Activated CD4-positive, alpha-beta T cell treated with anti-CD3 and anti-CD28 coated beads for 4 hours (primary cell): ENCODE measurements around the gene LDLR.
"Not testable (repeated sequence)": the region's sequence is repeated elsewhere in the genome, so short reads cannot be mapped to it uniquely, and the experiment has no call there.

Experiments
- DNase-seq, 2 donors: peaks; one replicate each; pipeline ENCODE4 v3.0.0-alpha.2; 2020

LDLR gene

GRCh38 chr19:11142528-11143171, 53.4 kb downstream of the LDLR start:
- DNase-seq: no peak

- no peak for DNase-seq
Observed at GRCh38 chr19:11145536-11145924, 56.3 kb downstream of the LDLR start.

- no peak for DNase-seq
Observed at GRCh38 chr19:11148001-11148400, 58.7 kb downstream of the LDLR start.

DNA sequence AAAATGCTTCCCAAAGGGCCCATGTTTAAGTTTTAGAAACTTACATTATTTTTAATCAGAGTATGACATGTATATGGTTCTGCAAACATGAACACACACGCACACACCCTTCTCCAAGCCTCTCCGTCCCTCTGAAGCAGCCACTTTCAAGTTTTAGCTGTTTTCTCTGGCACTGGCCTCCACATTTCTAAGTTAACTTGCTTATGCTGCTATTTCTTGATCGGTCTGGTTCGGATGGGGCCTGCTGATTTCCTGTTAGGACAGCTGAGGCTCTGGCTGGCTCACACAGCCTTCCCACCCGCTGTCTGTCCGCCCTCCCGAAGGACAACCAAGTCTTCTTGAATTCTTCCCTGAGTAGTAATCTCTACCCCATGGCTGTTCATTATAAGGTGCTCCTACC, 61.9 kb downstream of the LDLR start:
- no peak for DNase-seq

DNA sequence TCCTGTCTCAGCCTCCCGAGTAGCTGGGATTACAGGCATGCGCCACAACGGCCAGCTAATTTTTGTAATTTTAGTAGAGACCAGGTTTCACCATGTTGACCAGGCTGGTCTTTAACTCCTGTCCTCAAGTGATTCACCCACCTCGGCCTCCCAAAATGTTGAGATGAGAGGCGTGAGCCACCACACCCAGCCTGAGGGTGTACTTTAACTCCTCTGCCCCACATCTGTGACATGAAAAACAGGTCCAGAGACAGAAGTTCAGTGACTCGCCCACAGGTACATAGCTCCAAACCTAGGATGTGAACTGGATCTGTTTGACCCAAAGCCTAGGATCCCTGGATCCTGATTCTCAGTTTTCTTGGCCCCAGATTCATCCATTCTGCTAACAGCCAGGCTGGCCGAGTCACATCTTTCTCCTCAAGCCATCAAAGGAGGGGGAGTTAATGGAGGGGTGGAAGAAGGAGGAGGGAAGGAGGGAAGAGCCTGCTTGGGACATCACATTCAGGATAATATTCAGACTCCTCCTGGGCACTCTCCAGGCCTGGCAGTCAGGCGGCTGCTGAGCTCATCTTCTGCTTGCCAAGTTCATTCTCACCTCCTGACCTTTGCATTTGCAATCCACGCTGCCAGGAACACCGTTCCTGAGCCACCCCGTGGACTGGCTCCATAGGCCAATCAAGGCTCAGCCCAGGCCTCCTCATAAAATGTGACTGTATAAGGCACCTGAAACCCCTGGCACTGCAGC, 63.2 kb downstream of the LDLR start:
- DNase-seq: no peak

DNA sequence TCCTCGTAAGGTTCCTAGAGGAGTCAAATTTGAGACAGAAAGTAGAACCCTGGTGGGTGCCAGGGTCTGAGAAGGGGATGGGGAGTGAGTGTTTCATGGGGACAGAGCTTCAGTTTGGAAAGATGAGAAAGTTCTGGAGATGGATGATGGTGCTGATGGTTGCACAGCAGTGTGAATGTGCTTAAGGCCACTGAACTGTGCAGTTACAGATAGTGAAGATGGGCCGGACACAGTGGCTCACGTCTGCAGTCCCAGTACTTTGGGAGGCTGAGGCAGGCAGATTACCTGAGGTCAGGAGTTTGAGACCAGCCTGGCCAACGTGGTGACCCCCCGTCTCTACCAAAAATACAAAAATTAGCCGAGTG, 65.4 kb downstream of the LDLR start:
- no peak for DNase-seq

DNA sequence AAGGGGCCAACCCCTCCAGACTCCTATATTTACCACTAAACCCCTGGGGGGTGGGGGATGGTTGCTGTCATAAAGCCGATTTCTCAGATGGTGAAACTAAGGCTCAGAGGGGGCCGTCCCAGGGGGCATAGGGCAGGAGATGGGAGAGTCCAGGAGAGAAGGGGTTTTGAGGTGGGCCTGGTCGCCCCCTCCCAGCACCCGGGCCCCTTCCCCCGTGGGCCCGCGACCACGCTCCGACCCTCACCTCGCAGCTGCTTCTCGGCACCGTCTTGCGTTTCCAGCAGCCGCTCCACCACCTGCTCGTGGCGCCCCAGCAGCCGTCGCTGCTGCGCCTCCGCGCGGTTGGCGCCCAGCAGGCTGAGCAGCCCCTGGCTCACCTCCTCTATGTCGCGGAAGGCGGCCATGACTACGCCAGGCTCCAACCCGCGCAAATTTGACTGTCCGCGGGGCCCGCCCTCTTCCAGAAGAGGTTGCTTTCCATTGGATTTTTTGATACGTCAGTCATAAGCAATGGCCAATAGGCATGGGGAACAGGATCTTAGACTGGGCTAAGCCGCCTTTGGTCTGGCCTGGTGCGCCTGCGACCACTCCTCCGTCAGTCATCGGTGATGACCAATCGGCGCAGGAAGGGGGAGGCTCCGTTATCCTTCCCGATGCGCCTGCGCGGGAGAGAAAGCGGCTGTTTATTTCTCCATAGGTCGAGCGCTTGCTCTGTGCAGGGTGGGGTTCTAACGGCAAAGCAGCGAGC, 66.3 kb downstream of the LDLR start, which contains the start of gene SPC24:
Gene SPC24, minus strand, starts transcription at position 410 of the 748 bp plus-strand sequence. Its CDS starts 6 bp downstream, at position 404.
- peak; percentile 82 to 85 for DNase-seq

DNA sequence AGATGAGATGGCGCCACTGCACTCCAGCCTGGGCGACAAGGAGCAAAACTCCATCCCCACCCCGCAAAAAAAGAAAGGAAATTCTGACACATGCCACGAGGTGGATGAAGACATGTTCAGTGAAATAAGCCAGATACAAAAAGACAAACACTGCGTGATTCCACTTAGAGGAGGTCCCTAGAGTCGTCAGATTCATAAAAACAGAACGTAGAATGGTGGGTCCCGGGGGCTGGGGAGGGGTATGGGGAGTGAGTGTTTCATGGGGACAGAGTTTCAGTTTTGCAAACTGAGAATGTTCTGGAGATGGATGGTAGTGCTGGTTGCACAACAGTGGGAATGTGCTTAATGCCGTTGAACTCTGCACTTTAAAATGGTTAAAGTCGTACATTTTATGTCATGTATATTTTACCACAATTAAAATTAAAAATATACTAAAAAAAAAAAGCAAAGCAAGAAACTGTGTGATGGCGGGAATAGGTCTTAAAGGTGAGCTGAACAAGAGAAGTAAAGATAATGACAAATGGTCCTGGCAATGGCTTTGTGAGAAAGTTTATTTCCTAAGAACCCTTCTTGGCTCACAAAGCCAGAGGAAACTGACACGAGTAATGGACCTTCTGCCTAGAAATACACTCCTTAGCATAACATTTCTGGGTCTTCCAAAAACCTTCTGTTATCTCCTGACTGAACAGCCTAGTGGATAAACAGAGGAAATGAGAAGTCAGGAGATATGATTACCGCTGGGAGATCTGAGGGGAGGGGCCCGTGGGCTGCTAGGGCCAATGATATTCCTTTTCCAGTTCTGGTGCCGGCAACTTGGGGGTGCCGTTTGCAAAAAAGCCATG, 70.6 kb downstream of the LDLR start:
- DNase-seq: no peak

DNA sequence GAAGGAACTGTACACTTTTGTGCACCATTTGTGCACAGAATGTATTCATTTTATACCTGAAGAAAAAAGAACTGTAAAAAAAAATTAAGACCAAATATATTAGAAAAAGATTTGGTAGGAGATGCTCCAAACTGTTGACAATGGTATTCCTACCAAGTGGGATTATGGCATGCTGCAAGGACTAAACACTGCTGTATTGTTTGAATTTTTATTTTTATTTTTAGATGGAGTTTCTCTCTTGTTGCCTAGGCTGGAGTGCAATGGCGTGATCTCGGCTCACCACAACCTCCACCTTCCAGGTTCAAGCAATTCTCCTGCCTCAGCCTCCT, 71.1 kb downstream of the LDLR start:
- DNase-seq: not testable (repeated sequence)

GRCh38 chr19:11164296-11164695, 75.0 kb downstream of the LDLR start:
- no peak for DNase-seq

DNA sequence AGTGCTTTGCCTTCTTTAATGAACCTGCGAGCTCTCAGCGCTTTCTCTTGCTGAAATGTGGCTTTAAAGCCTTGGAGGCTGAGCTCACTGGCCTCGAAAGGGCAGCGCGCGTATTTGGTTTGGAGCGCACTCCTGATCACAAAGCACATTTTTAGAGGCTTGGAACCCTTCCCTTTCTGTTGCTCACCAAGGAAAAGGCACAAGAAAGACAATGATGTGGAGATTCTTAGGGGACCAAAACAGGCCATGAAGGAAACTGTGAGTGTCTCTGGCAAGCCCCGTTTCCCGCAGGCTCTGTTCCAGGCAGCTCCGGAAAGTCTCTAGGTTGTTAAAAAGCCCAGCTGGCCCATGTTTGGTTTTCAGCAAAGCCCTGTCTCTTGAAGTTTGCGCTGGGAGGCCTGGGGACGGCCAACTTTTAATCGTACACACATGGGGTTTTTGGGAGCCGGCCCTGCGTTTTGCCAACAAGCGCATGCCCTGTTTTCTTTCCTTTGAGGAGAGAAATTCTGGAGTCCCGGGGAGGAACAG, 75.7 kb downstream of the LDLR start:
- no peak for DNase-seq

GRCh38 chr19:11165486-11166030, 76.3 kb downstream of the LDLR start:
- DNase-seq: no peak

DNA sequence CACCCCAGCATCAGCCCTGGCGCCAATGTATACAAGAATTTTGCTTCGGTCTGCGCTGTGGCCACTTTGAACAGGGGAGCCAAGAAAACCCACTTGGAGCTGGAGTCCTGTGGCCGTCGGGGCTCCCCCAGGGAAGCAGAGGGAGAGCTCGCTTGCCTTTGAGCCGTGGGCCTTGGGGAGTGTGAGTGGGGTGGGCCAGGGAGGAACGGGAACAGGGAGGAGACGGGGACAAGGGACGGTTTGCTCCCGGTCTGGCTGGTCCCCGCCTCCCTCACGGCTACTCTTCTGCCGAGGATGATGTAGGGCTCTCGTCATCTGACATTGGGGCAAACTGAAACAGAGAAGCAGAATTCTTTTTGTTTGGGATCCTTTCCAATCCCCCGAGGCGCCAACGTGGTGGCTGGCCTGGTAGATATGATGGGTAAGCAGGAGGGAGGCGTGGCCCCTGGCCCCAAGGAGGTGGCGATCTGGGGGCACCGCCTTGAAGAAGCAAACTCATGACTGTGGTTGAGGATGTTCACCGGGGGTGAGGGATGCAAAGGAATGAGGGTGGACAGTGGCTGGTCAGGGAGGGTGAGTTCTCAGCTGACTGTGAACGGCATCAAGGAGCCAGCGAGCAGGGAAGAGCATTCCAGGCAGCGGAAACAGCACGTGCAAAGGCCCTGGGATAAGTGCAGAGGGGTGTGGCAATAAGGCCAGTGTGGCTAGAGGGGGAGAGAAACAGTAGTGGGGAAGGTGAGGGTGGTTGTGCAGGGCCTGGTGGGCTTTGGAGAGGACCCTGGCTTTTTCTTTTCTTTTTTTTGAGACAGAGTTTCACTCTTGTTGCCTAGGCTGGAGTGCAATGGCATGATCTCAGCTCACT, 77.2 kb downstream of the LDLR start:
- DNase-seq: no peak

- no peak for DNase-seq
Observed at GRCh38 chr19:11168568-11168967, 79.3 kb downstream of the LDLR start.

DNA sequence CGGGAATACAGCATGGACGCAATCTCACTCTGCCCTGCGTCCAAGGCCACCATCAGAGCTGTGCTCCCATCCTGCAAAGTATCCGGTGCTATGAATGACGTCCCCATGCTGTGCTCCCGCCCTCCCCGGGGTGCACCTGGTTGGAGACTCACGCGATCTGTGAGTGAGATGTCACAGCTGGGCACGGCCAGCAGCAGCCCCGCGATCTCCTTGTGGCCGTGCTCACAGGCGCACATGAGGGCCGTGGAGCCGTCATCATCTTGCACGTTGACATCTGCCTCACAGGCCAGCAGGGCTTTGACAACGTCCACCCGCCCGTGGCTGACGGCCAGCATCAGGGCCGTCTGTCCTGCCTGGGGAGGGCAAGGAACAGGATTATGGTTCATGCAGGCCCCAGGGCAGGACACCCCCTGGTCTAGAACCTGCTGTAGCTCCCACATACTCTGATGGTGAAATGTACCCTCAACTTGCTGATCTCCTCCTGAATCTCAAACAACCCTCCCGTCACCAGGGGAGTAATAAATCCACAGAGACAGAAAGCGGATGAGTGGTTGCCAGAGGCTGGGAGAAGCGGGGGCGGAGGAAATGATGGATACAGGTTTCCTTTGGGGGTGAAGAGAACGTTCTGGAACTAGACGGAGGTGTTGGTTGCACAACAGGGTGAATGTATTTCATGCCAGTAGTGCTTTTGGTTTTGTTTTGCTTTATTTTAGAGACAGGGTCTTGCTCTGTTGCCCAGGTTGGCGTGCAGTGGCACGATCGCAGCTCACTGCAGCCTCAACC, 80.8 kb downstream of the LDLR start:
- no peak for DNase-seq

GRCh38 chr19:11171144-11171543, 81.9 kb downstream of the LDLR start:
- no peak for DNase-seq

GRCh38 chr19:11172576-11172975, 83.3 kb downstream of the LDLR start:
- no peak for DNase-seq

- no peak for DNase-seq
Observed at GRCh38 chr19:11173516-11174155, 84.4 kb downstream of the LDLR start.

DNA sequence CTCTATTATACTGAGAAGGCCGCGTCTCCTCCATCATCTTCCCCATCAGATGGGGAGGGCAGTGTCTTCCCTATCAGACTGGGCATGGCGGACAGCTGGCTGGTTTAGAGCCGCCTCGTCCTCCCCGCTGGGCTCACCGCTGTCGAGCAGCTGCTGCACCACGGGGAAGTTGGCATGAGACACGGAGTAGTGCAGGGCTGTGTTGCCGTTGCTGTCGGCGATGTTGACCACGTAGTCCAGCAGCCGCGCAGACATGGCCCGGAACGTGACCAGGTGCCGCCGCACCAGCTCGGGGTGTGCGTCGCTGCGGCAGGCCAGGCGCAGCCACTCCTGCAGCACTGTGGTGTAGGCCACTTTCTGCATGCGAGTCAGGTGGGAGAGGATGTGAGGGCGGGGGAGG, 85.1 kb downstream of the LDLR start:
- no peak for DNase-seq

DNA sequence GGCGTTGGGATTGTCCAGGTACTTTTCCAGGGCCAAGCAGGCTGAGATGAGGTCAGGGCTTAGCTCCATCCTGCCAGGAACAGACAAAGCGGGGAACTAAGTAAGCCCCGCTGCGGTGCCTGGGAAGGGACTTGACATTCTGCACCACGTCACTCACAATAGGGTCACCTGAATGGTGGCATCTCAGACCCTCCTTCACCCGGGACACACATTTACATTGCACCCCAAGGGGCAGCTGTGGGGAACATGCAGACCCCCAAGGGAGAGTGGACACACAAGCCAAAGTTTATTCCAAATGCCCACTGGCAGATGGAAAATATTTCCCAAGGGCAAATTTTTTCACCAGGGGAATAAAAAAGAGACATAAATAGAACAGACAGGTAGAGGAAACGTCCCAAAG, 86.7 kb downstream of the LDLR start:
- no peak for DNase-seq
